ENCODE results near the gene BDKRB1.

- TF ChIP-seq ZFP30 (CRISPR knock-in tag; IDR thresholded peaks at IDR 0.05): no peak
- TF ChIP-seq ESRRG (CRISPR knock-in tag; IDR thresholded peaks at IDR 0.05): no peak
- TF ChIP-seq ISL1 (CRISPR knock-in tag; IDR thresholded peaks at IDR 0.05): no peak
- no peak for TF ChIP-seq CSRNP3 (CRISPR knock-in tag; IDR thresholded peaks at IDR 0.05)
- TF ChIP-seq CREB5 (CRISPR knock-in tag; IDR thresholded peaks at IDR 0.05; ENCODE audit: low read depth): no peak
- no peak for TF ChIP-seq PATZ1 (CRISPR knock-in tag; IDR thresholded peaks at IDR 0.05; ENCODE audit: borderline replicate concordance)
- no peak for TF ChIP-seq GLIS3 (CRISPR knock-in tag; IDR thresholded peaks at IDR 0.05)
- TF ChIP-seq SNAI2 (CRISPR knock-in tag; IDR thresholded peaks at IDR 0.05): no peak
- TF ChIP-seq POU6F1 (CRISPR knock-in tag; IDR thresholded peaks at IDR 0.05; ENCODE audit: borderline replicate concordance, low read depth): no peak
Observed at GRCh38 chr14:96264200-96264553, 8.2 kb downstream of the BDKRB1 start.
